ENCODE measurements around the gene ASTN2.
"Not testable (repeated sequence)": the region's sequence is repeated elsewhere in the genome, so short reads cannot be mapped to it uniquely, and the experiment has no call there.

Gene ASTN2

GRCh38 chr9:116910201-116910600, 504.7 kb downstream of the ASTN2 start:
- H3K4me1 Mint-ChIP-seq (ENCODE audit: low read depth) = no peaks in the 10 kb centered on the region

GRCh38 chr9:116907989-116908388, 506.9 kb downstream of the ASTN2 start:
- Mint-ChIP-seq H3K27me3 (ENCODE audit: low read depth) (no peaks in the 10 kb centered on the region), H3K27ac (no peak overlapping the region), H3K4me1 (ENCODE audit: low read depth) (no peaks in the 10 kb centered on the region), H3K36me3 (ENCODE audit: low read depth) (no peaks in the 10 kb centered on the region), H3K4me3 (no peak overlapping the region), H3K9me3 (no peaks in the 10 kb centered on the region)

More at GRCh38 chr9:116910201-116910600, 504.7 kb downstream of the ASTN2 start:
- Mint-ChIP-seq H3K27me3 (ENCODE audit: low read depth) (no peaks in the 10 kb centered on the region), H3K4me3 (no peak overlapping the region), H3K9me3 (no peaks in the 10 kb centered on the region), H3K27ac (no peak overlapping the region), H3K36me3 (ENCODE audit: low read depth) (no peaks in the 10 kb centered on the region)

DNA sequence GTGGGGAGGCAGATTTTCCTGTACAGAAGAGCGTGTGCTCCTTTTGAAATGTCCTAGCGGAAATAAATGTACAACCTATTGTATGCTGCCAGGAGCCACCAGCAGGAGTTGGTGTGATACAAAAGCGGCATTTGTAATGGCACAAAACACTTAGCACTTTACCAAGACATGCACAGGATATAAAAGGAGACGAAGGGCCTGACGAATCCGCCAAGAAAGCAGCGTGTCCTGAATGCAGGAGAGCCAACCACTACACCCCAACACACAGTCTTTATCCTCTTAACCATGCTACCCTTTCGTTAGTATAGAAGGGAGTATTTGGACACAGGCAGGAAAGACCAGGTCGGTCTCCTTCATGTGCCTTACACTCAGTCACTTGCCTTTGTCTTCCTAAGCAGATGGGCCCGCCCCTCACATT, 509.7 kb downstream of the ASTN2 start:
- Mint-ChIP-seq H3K27ac (no peak overlapping the region), H3K27me3 (ENCODE audit: low read depth) (no peaks in the 10 kb centered on the region), H3K4me1 (ENCODE audit: low read depth) (no peaks in the 10 kb centered on the region), H3K9me3 (peaks cover 2% of the 10 kb centered on the region), H3K4me3 (no peak overlapping the region), H3K36me3 (ENCODE audit: low read depth) (no peaks in the 10 kb centered on the region)

- Mint-ChIP-seq H3K27me3 (ENCODE audit: low read depth) (no peaks in the 10 kb centered on the region), H3K4me3 (no peak overlapping the region), H3K4me1 (ENCODE audit: low read depth) (no peaks in the 10 kb centered on the region), H3K27ac (no peak overlapping the region), H3K9me3 (peaks cover 7% of the 10 kb centered on the region), H3K36me3 (ENCODE audit: low read depth) (no peaks in the 10 kb centered on the region)
Measured at GRCh38 chr9:116904165-116904564, 510.7 kb downstream of the ASTN2 start.

- H3K27ac Mint-ChIP-seq = no peak overlapping the region
- H3K9me3 Mint-ChIP-seq = peaks cover 7% of the 10 kb centered on the region
- no peak overlapping the region for H3K4me3 Mint-ChIP-seq
- H3K36me3 Mint-ChIP-seq (ENCODE audit: low read depth) = no peaks in the 10 kb centered on the region
- H3K27me3 Mint-ChIP-seq (ENCODE audit: low read depth) = no peaks in the 10 kb centered on the region
- no peaks in the 10 kb centered on the region for H3K4me1 Mint-ChIP-seq (ENCODE audit: low read depth)
Measured at GRCh38 chr9:116901260-116901659, 513.6 kb downstream of the ASTN2 start.

DNA sequence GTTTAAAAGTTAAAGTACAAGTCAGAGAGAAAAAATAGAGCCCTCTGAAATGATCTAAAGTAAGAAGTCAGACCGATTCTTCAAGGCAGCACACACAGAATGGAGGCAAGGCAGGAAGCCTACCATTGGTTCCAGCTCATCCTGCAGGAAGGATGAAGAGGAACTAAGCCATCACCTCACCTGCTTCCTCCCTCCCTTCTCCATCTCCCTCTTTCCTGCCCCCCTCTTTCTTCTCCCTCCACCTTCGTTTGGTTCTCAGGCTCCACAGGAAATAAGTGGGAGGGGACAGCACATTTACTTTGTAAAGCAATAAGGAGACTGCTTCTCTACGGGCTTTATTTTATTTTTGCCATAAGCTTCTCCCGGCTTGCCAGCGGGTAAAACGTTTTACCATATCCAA, 514.3 kb downstream of the ASTN2 start:
- no peaks in the 10 kb centered on the region for H3K4me1 Mint-ChIP-seq (ENCODE audit: low read depth)
- no peaks in the 10 kb centered on the region for H3K36me3 Mint-ChIP-seq (ENCODE audit: low read depth)

GRCh38 chr9:116900007-116900367, 514.9 kb downstream of the ASTN2 start:
- Mint-ChIP-seq H3K9me3 (peaks cover 7% of the 10 kb centered on the region), H3K27me3 (ENCODE audit: low read depth) (no peaks in the 10 kb centered on the region), H3K4me1 (ENCODE audit: low read depth) (no peaks in the 10 kb centered on the region), H3K4me3 (no peak overlapping the region), H3K36me3 (ENCODE audit: low read depth) (no peaks in the 10 kb centered on the region), H3K27ac (no peak overlapping the region)

More for the DNA sequence above, 514.3 kb downstream of the ASTN2 start:
- Mint-ChIP-seq H3K27ac (no peak overlapping the region), H3K9me3 (peaks cover 7% of the 10 kb centered on the region), H3K4me3 (no peak overlapping the region), H3K27me3 (ENCODE audit: low read depth) (no peaks in the 10 kb centered on the region)

DNA sequence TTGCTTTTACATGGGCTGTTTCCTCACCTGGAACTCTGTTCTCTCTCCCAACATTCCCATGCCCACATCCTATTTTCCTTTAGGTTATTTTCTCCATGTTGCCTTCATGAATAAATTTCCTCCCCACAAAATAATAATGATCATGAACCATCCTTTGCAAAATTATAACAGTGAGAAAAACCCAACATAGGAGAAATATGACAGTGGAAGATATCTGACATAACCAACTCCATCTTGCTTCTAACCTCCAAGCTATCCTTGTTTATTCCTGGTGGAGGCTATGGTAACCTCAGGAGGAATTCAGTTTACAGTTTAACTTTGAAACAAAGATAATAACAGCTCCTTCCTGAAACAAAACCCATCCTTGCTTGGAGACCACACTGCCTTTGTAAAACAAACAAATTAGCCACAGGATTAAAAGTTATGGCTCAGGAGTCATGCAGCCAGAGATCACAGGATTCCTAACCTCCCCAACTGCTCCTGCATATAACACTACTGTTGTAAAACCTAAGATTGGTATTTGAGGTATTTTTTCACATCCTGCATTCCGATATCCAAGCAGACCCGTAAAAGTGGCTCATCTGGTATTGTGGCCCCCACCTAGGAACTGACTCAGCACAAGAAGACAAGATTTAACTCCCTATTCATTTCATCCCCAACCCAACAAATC, 515.4 kb downstream of the ASTN2 start:
- Mint-ChIP-seq H3K4me1 (ENCODE audit: low read depth) (no peaks in the 10 kb centered on the region), H3K27me3 (ENCODE audit: low read depth) (no peaks in the 10 kb centered on the region), H3K4me3 (no peak overlapping the region), H3K27ac (no peak overlapping the region), H3K9me3 (peaks cover 7% of the 10 kb centered on the region), H3K36me3 (ENCODE audit: low read depth) (no peaks in the 10 kb centered on the region)

GRCh38 chr9:116898131-116898530, 516.7 kb downstream of the ASTN2 start:
- not testable (repeated sequence) for H3K4me1 Mint-ChIP-seq (ENCODE audit: low read depth); H3K27me3 Mint-ChIP-seq (ENCODE audit: low read depth); H3K9me3 Mint-ChIP-seq; H3K27ac Mint-ChIP-seq; H3K4me3 Mint-ChIP-seq; H3K36me3 Mint-ChIP-seq (ENCODE audit: low read depth)

DNA sequence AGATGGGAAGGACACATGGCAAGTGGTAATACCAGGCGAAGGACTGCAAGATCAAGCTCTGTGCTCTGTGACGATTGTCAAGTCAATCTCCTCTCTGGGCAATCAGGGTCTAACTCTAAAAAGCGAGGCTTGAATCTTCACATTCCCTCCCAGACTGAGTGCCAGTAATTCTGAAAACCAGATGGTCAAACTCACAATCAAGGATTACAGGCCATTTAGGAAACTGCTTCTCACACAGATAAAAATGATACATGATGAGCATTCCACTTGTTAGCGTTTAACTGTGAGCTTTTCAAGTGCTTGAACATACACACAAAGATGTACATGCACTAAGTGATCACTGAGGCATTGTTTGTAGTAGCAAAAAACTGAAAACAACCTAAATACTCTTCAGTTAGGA, 517.7 kb downstream of the ASTN2 start:
- H3K9me3 Mint-ChIP-seq = peaks cover 7% of the 10 kb centered on the region
- no peaks in the 10 kb centered on the region for H3K36me3 Mint-ChIP-seq (ENCODE audit: low read depth)
- H3K4me3 Mint-ChIP-seq = no peak overlapping the region
- no peaks in the 10 kb centered on the region for H3K27me3 Mint-ChIP-seq (ENCODE audit: low read depth)
- H3K4me1 Mint-ChIP-seq (ENCODE audit: low read depth) = no peaks in the 10 kb centered on the region
- H3K27ac Mint-ChIP-seq = no peak overlapping the region

- no peaks in the 10 kb centered on the region for H3K4me1 Mint-ChIP-seq (ENCODE audit: low read depth)
- H3K4me3 Mint-ChIP-seq = no peak overlapping the region
- no peak overlapping the region for H3K27ac Mint-ChIP-seq
- H3K27me3 Mint-ChIP-seq (ENCODE audit: low read depth) = no peaks in the 10 kb centered on the region
- H3K9me3 Mint-ChIP-seq = peaks cover 7% of the 10 kb centered on the region
- H3K36me3 Mint-ChIP-seq (ENCODE audit: low read depth) = no peaks in the 10 kb centered on the region
Measured at GRCh38 chr9:116895961-116896360, 518.9 kb downstream of the ASTN2 start.

DNA sequence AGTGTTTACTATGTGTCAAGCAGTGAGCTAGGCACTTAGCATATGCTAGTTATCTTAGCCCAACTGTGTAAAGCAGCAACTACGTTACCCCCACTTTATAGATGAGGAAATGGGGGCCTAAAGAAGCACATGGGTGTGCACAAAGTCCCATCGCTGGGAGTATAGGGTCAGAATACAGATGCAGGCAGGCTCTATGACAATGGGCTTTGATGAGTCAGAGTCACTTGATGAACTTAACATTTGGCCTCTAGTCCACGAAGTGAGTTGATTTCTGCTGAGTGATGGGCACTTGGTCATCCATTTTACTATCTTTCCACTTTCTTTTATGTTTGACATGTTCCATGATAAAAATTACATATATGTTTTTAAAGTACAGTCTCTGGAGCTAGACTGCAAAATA, 523.4 kb downstream of the ASTN2 start:
- Mint-ChIP-seq H3K27ac (no peak overlapping the region), H3K4me3 (no peak overlapping the region), H3K36me3 (ENCODE audit: low read depth) (no peaks in the 10 kb centered on the region), H3K4me1 (ENCODE audit: low read depth) (no peaks in the 10 kb centered on the region), H3K27me3 (ENCODE audit: low read depth) (no peaks in the 10 kb centered on the region), H3K9me3 (no peaks in the 10 kb centered on the region)

DNA sequence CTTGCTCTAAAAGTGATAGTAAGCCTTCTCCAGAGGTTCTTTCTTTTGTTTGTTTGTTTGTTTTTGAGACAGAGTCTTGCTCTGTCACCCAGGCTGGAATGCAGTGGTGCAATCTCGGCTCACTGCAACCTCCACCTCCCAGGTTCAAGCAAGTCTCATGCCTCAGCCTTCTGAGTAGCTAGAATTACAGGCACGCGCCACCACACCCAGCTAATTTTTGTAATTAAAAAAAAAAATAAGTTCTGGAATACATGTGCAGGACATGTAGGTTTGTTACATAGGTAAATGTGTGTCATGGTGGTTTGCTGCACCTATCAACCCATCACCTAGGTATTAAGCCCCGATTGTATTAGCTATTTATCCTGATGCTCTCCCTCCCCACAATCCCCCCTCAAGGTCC, 526.4 kb downstream of the ASTN2 start:
- H3K4me3 Mint-ChIP-seq; H3K27ac Mint-ChIP-seq; H3K36me3 Mint-ChIP-seq (ENCODE audit: low read depth); H3K4me1 Mint-ChIP-seq (ENCODE audit: low read depth); H3K27me3 Mint-ChIP-seq (ENCODE audit: low read depth); H3K9me3 Mint-ChIP-seq: not testable (repeated sequence)

DNA sequence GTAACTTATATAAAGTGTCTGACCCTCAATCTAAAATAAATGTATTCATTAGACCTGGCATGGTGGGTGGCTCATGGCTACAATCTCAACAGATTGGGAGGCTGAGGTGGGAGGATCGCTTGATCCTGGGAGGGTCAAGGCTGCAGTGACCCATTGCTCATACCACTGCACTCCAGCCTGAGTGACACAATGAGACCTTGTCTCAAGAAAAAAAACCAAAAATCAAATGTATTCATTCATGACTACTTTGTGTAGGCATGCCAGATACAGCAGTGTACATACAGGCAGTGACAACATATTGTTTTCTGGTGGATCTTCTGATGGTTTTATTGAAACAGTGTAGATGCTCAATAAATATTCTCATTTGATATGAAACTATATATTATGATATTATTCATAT, 526.8 kb downstream of the ASTN2 start:
- Mint-ChIP-seq H3K4me1 (ENCODE audit: low read depth) (no peaks in the 10 kb centered on the region), H3K27me3 (ENCODE audit: low read depth) (no peaks in the 10 kb centered on the region), H3K4me3 (no peak overlapping the region), H3K9me3 (no peaks in the 10 kb centered on the region), H3K36me3 (ENCODE audit: low read depth) (no peaks in the 10 kb centered on the region), H3K27ac (no peak overlapping the region)

DNA sequence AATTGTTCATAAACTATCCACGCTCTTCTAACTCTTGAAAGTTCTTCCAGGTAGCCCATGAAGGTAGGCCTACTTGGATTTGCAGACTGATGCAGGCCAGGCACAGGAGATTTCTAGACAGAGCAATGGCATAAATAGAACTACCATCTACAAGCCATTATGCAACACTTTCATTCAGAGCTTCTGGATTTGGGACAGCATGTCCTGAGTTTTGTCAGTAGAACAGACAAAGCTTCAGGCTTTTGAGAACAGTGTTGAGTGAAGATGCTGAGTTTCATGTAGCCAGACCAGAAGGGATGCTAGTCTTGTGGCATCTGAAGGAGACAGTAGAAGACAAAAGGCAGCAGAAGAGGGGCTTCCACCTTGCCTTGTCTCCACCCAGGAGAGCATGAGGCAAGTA, 531.2 kb downstream of the ASTN2 start:
- Mint-ChIP-seq H3K27ac (no peak overlapping the region), H3K4me3 (no peak overlapping the region), H3K9me3 (no peaks in the 10 kb centered on the region), H3K4me1 (ENCODE audit: low read depth) (no peaks in the 10 kb centered on the region), H3K27me3 (ENCODE audit: low read depth) (no peaks in the 10 kb centered on the region), H3K36me3 (ENCODE audit: low read depth) (no peaks in the 10 kb centered on the region)

GRCh38 chr9:116877072-116877471, 537.8 kb downstream of the ASTN2 start:
- H3K27me3 Mint-ChIP-seq (ENCODE audit: low read depth) = no peaks in the 10 kb centered on the region
- no peak overlapping the region for H3K4me3 Mint-ChIP-seq
- H3K9me3 Mint-ChIP-seq = peaks cover 19% of the 10 kb centered on the region
- no peak overlapping the region for H3K27ac Mint-ChIP-seq
- H3K36me3 Mint-ChIP-seq (ENCODE audit: low read depth) = no peaks in the 10 kb centered on the region
- H3K4me1 Mint-ChIP-seq (ENCODE audit: low read depth) = no peaks in the 10 kb centered on the region

Data from T-helper 1 cell treated with Interleukin-12 subunit alpha and Interleukin-12 subunit beta and Interleukin-4 antibody, amounts not matched to agents 30 μg/mL and 1 μg/mL, for 36 hours (primary cell).